ENCODE results near the gene HECW1.
"Not testable (repeated sequence)": the region's sequence is repeated elsewhere in the genome, so short reads cannot be mapped to it uniquely, and the experiment has no call there.

DNA sequence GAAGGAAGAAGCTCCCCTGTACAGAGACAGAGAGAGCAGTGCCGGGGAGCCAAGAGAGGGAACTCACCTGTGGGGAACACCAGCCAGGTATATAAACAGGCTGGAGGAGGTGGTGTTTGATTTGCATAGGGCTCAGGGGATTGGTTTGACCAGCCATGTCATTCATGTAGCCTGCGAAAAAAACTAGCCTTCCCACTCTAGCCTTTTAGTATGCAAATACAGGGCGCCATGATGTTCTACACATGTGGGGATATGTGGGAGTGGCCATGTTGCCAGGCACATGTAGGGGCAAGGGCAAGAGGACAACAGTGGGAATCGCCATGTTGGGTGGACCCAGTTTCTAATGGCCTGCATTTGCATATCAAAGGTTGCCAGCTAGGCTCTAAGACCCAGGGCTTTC, 106.5 kb downstream of the HECW1 start:
- not testable (repeated sequence) for TF ChIP-seq POLR2AphosphoS5, CTCF, POLR2A (IDR thresholded peaks at IDR 0.05)

Measured in upper lobe of left lung (tissue), 4 donors.